HG02981 (cell line): ENCODE data around the gene PGGT1B.
A peak's percentile ranks its signal among the peaks of the same experiment; 100 is the strongest.
"Not testable (repeated sequence)": the region's sequence is repeated elsewhere in the genome, so short reads cannot be mapped to it uniquely, and the experiment has no call there.

Experiments
- ATAC-seq: cut with Tn5 transposase; IDR thresholded peaks from one replicate; pipeline ENCODE4 v1.9.1; 2021; ENCODE audit warnings: mild to moderate bottlenecking, moderate library complexity; ENCODE audit not compliant: unreplicated experiment

PGGT1B gene

GRCh38 chr5:115260248-115260647, 2.4 kb downstream of the PGGT1B start:
- ATAC-seq, result no peak

- no peak for ATAC-seq
Measured at GRCh38 chr5:115257981-115258380, 4.7 kb downstream of the PGGT1B start.

- not testable (repeated sequence) for ATAC-seq
Measured at GRCh38 chr5:115249379-115249778, 13.3 kb downstream of the PGGT1B start.

- ATAC-seq, result no peak
Measured at GRCh38 chr5:115246361-115246991, 16.2 kb downstream of the PGGT1B start.

GRCh38 chr5:115243412-115243811, 19.3 kb downstream of the PGGT1B start:
- ATAC-seq, result peak; percentile 89

GRCh38 chr5:115241881-115242642, 20.6 kb downstream of the PGGT1B start:
- ATAC-seq, result no peak

- ATAC-seq, result no peak
Measured at GRCh38 chr5:115237066-115237465, 25.6 kb downstream of the PGGT1B start.

- ATAC-seq, result no peak
Measured at GRCh38 chr5:115236599-115236998, 26.1 kb downstream of the PGGT1B start.

- no peak for ATAC-seq
Measured at GRCh38 chr5:115231598-115231997, 31.1 kb downstream of the PGGT1B start.

GRCh38 chr5:115229606-115230005, 33.1 kb downstream of the PGGT1B start:
- no peak for ATAC-seq

- ATAC-seq, result no peak
Measured at GRCh38 chr5:115227281-115227680, 35.4 kb downstream of the PGGT1B start.

- no peak for ATAC-seq
Measured at GRCh38 chr5:115214541-115214940, 48.1 kb downstream of the PGGT1B start.

- peak; percentile 99 for ATAC-seq
Measured at GRCh38 chr5:115209279-115209678, 53.4 kb downstream of the PGGT1B start.

GRCh38 chr5:115202952-115203351, 59.7 kb downstream of the PGGT1B start:
- ATAC-seq, result no peak

GRCh38 chr5:115196161-115196560, 66.5 kb downstream of the PGGT1B start:
- ATAC-seq, result no peak

- ATAC-seq, result no peak
Measured at GRCh38 chr5:115194676-115195075, 68.0 kb downstream of the PGGT1B start.

GRCh38 chr5:115193295-115193694, 69.4 kb downstream of the PGGT1B start:
- no peak for ATAC-seq

GRCh38 chr5:115192098-115192497, 70.6 kb downstream of the PGGT1B start:
- ATAC-seq, result no peak

- no peak for ATAC-seq
Measured at GRCh38 chr5:115191474-115192031, 71.1 kb downstream of the PGGT1B start.

- no peak for ATAC-seq
Measured at GRCh38 chr5:115190388-115190787, 72.3 kb downstream of the PGGT1B start.

- ATAC-seq, result no peak
Measured at GRCh38 chr5:115189866-115190265, 72.8 kb downstream of the PGGT1B start.

GRCh38 chr5:115186794-115187193, 75.9 kb downstream of the PGGT1B start:
- ATAC-seq, result no peak
